BLaER1 treated with 17β-estradiol and CSF1 and Interleukin-3, amounts not matched to agents 10 nM and 100 nM (cell line): ENCODE data around the gene SH2D3C.
"Not testable (repeated sequence)": the region's sequence is repeated elsewhere in the genome, so short reads cannot be mapped to it uniquely, and the experiment has no call there.

Experiments
- H3K27ac ChIP-seq, 11 experiments: shearing (Covaris generic); formaldehyde crosslinking; 2 replicates each; pipeline ENCODE4 v1.8.1; 2022
- H3K27me3 ChIP-seq, 11 experiments: shearing (Covaris generic); formaldehyde crosslinking; 2 replicates each; pipeline ENCODE4 v1.8.1; 2022
- H3K36me3 ChIP-seq, 11 experiments: shearing (Covaris generic); formaldehyde crosslinking; 2 replicates each; pipeline ENCODE4 v1.8.1; 2022
- H3K4me1 ChIP-seq, 10 experiments: shearing (Covaris generic); formaldehyde crosslinking; 2 replicates each; pipeline ENCODE4 v1.8.1; 2022
- H3K4me2 ChIP-seq, 11 experiments: shearing (Covaris generic); formaldehyde crosslinking; 2 replicates each; pipeline ENCODE4 v1.8.1; 2022
- H3K4me3 ChIP-seq, 10 experiments: shearing (Covaris generic); formaldehyde crosslinking; 2 replicates each; pipeline ENCODE4 v1.8.1; 2022
- H3K9ac ChIP-seq, 11 experiments: shearing (Covaris generic); formaldehyde crosslinking; 2 replicates each; pipeline ENCODE4 v1.8.1; 2022
- H3K9me3 ChIP-seq, 11 experiments: shearing (Covaris generic); formaldehyde crosslinking; replicated peaks in 1 of 11; 2 replicates each; pipeline ENCODE4 v1.8.1; 2022
- H4K20me1 ChIP-seq, 11 experiments: shearing (Covaris generic); formaldehyde crosslinking; 2 replicates each; pipeline ENCODE4 v1.8.1; 2022
- Cebpa-rat ChIP-seq, 11 experiments: shearing (Covaris generic); IDR thresholded peaks; 2 replicates each; pipeline ENCODE4 v1.8.1; 2022

The SH2D3C gene

GRCh38 chr9:127785023-127785932 lies 6.8 kb upstream of the SH2D3C start:
- Histone ChIP-seq H3K27me3 (no peaks in the 10 kb centered on the region), H4K20me1 (peaks cover 43 to 44% (median 43%) of the 10 kb centered on the region in 11 experiments), H3K4me1 (peaks cover 79 to 81% (median 79%) of the 10 kb centered on the region in 10 experiments), H3K9me3 (no peaks in the 10 kb centered on the region), H3K27ac (peak overlapping the region; percentile 90 to 96 (median 94)), H3K4me3 (peak overlapping the region; percentile 88 to 99 (median 98)), H3K4me2 (peak overlapping the region; percentile 78 to 100 (median 97)), H3K36me3 (peaks cover 34 to 39% (median 35%) of the 10 kb centered on the region in 11 experiments), H3K9ac (peak overlapping the region; percentile 90 to 98 (median 96))
- no peak for TF ChIP-seq Cebpa-rat (IDR thresholded peaks at IDR 0.05)

DNA sequence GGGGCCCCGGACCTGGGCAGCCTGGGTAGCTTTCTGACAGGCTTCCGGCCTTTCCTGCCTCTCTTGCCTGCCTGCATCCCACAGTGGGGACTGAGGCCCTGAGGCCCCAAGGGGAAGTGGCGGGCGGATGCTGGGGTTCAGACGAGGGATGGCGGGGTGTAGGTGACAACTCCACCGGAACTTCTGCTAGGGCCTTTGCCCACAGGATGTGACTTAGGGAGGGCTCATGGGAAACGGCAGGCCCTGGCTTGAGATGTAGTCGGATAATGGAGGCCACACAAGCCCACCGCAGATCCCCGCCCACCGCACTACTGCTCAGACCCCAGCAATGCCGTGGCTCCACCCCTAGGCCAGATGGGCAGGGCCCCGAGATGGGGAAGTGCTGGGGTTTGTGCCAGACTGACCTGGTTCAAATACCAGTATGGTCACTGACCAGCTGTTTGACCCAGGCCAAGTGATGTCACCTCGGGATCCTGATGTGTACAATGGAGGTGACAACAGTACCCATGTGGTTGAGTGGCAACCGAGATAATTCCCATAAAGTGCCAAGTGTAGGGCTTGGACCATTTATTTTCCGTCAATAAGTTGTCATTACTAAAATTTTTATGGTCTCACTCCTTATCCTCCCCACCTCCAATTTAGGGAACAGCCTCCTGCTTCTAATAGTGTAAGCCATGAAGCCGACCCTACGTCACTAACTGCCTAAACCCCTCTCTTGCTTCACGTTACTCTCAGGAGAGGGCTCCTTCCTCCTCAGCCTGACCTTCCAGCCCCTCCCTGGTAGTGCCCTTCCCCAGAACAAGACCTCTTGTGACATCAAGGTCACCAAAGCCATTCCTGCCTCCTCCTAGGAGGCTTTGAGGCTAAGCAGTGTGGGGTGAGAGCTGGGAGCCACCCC lies 4.9 kb upstream of the SH2D3C start:
- Histone ChIP-seq H3K4me2 (peak overlapping the region; percentile 78 to 99 (median 96)), H3K36me3 (peaks cover 15 to 20% (median 16%) of the 10 kb centered on the region in 11 experiments), H3K27me3 (no peaks in the 10 kb centered on the region), H3K4me3 (peak overlapping the region in 8 of 10 experiments; percentile 17 to 99 (median 96); a peak in 15 of 20 replicates), H3K9me3 (no peaks in the 10 kb centered on the region), H3K4me1 (peaks cover 79 to 81% (median 79%) of the 10 kb centered on the region in 10 experiments), H3K9ac (peak overlapping the region; percentile 90 to 98 (median 96)), H4K20me1 (peaks cover 24 to 30% (median 24%) of the 10 kb centered on the region in 11 experiments), H3K27ac (peak overlapping the region; percentile 81 to 96 (median 94))
- peak in 5 of 11 experiments; percentile 12 to 72 (median 33); a peak in 3 of 22 replicates for TF ChIP-seq Cebpa-rat (IDR thresholded peaks at IDR 0.05)

- Histone ChIP-seq H4K20me1 (peaks cover 8 to 15% (median 9%) of the 10 kb centered on the region in 11 experiments; a peak in 21 of 22 replicates), H3K4me1 (peaks cover 73 to 81% (median 79%) of the 10 kb centered on the region in 10 experiments), H3K27me3 (no peaks in the 10 kb centered on the region), H3K4me3 (peak overlapping the region in 1 of 10 experiments; percentile 97; a peak in 1 of 20 replicates), H3K9me3 (no peaks in the 10 kb centered on the region), H3K27ac (peak overlapping the region in 10 of 11 experiments; percentile 83 to 96 (median 93); a peak in 20 of 22 replicates), H3K36me3 (peaks cover 0 to 4% (median under 1%) of the 10 kb centered on the region in 11 experiments; a peak in 8 of 22 replicates), H3K9ac (peak overlapping the region in 10 of 11 experiments; percentile 20 to 98 (median 84); a peak in 17 of 22 replicates), H3K4me2 (peak overlapping the region; percentile 78 to 99 (median 96))
- TF ChIP-seq Cebpa-rat (IDR thresholded peaks at IDR 0.05), result no peak
These were observed 3.3 kb upstream of the SH2D3C start for GRCh38 chr9:127781806-127782205.

DNA sequence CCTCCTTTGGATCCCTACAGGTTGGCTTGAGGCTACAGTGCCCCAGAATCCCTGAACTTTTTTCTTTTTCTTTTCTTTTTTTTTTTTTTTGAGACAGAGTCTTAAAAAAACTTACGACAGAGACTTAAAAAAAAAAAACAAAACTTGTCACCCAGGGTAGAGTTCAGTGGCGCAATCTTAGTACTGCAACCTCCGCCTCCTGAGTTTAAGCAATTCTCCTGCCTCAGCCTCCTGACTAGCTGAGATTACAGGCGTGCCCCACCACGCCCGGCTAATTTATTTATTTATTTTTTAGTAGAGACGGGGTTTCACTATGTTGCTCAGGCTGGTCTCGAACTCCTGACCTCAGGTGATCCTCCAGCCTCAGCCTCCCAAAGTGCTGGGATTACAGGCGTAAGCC lies 2.4 kb upstream of the SH2D3C start:
- not testable (repeated sequence) for H3K4me3 ChIP-seq, H3K27me3 ChIP-seq, H3K36me3 ChIP-seq, H3K9me3 ChIP-seq, H4K20me1 ChIP-seq
- Histone ChIP-seq H3K4me1 (peaks cover 81 to 90% (median 88%) of the 10 kb centered on the region in 10 experiments), H3K4me2 (peak overlapping the region; percentile 92 to 99 (median 97)), H3K9ac (peak overlapping the region in 10 of 11 experiments; percentile 6 to 98 (median 84); a peak in 20 of 22 replicates), H3K27ac (peak overlapping the region in 10 of 11 experiments; percentile 83 to 96 (median 93); a peak in 21 of 22 replicates)
- TF ChIP-seq Cebpa-rat (IDR thresholded peaks at IDR 0.05), result peak in 9 of 11 experiments; percentile 14 to 87 (median 66); a peak in 12 of 22 replicates

GRCh38 chr9:127780126-127780885 lies 1.8 kb upstream of the SH2D3C start:
- no peaks in the 10 kb centered on the region for H3K36me3 ChIP-seq
- H3K4me2 ChIP-seq, result peak overlapping the region; percentile 92 to 99 (median 97)
- H3K4me1 ChIP-seq, result peaks cover 87 to 95% (median 93%) of the 10 kb centered on the region in 10 experiments
- H3K9ac ChIP-seq, result peak overlapping the region in 10 of 11 experiments; percentile 6 to 90 (median 82); a peak in 20 of 22 replicates
- peaks cover 0 to 6% (median 0%) of the 10 kb centered on the region in 11 experiments; a peak in 3 of 22 replicates for H4K20me1 ChIP-seq
- no peaks in the 10 kb centered on the region for H3K27me3 ChIP-seq
- H3K27ac ChIP-seq, result peak overlapping the region; percentile 16 to 96 (median 92); a peak in 21 of 22 replicates
- 0 out of 20 replicates have a peak overlapping the region, but pooled peaks of 1 of the 10 experiments have one; percentile 69 for H3K4me3 ChIP-seq
- H3K9me3 ChIP-seq, result no peaks in the 10 kb centered on the region
- TF ChIP-seq Cebpa-rat (IDR thresholded peaks at IDR 0.05), result no peak

DNA sequence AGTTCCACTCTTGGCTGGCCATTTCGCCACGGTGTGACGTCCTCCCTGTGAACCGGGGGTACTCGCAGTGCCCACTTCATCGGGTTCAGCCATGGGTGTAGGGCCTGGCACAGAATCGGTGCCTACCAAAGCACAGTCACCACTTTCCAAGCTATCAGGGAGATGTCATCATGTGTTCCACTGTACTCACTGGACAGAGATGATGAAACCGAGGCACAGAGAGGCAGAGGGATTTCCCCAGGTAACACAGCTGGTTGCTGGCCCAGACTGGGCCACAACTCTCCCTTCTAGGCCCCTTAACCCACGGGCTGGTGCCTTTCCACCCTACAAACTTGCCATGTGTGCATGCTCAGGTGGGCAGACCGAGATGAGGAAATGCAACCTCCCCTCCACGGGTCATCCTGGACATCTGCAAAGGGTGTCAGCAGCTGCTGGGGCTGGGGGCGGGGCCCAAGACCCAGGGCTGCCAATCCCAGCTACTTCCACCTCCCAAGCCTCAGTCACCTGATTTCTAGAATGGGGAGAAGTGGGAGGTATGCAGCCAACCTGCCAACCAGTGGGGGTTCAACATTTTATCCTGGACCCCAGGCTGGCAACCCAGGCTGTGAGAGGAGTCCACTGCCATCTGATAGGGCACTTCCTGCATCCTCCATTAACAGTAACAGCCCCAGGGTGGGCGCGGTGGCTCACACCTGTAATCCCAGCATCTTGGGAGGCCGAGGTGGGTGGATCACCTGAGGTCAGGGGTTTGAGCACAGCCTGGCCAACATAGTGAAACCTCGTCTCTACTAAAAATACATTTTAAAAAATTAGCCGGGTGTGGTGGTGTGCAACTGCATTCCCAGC lies 893 bp upstream of the SH2D3C start:
- Histone ChIP-seq H3K36me3 (peaks cover 0 to 9% (median 3%) of the 10 kb centered on the region in 11 experiments; a peak in 17 of 22 replicates), H3K27me3 (no peaks in the 10 kb centered on the region), H3K9ac (peak overlapping the region; percentile 74 to 90 (median 82)), H3K27ac (peak overlapping the region; percentile 83 to 96 (median 92)), H3K4me3 (peak overlapping the region; percentile 45 to 85 (median 70); a peak in 19 of 20 replicates), H4K20me1 (peaks cover 0 to 16% (median 0%) of the 10 kb centered on the region in 11 experiments; a peak in 7 of 22 replicates), H3K9me3 (no peaks in the 10 kb centered on the region), H3K4me2 (peak overlapping the region; percentile 92 to 99 (median 97)), H3K4me1 (peaks cover 89 to 99% (median 92%) of the 10 kb centered on the region in 10 experiments)
- peak in 2 of 11 experiments; percentile 46 to 81; a peak in 3 of 22 replicates for TF ChIP-seq Cebpa-rat (IDR thresholded peaks at IDR 0.05)
